PC-3 (cell line): ENCODE measurements around the gene NENF.

Source experiments
- CTCF ChIP-seq: fragments of 300-600 bp; sonication (generic); conservative IDR thresholded peaks from 2 replicates; pipeline ENCODE4 v1.5.1; 2017; ENCODE audit warnings: antibody characterized with exemption, low read depth, mild to moderate bottlenecking, low read length
- EZH2 ChIP-seq: fragments of 300-600 bp; sonication (generic); IDR thresholded peaks from one replicate; pipeline ENCODE4 v1.6.1; 2017; ENCODE audit warnings: antibody characterized with exemption, mild to moderate bottlenecking, low read length; ENCODE audit not compliant: unreplicated experiment
- EZH2phosphoT487 ChIP-seq: fragments of 300-600 bp; sonication (generic); IDR thresholded peaks from 2 replicates; pipeline ENCODE4 v1.6.1; 2018; ENCODE audit warnings: mild to moderate bottlenecking, antibody characterized with exemption, low read length, borderline replicate concordance

DNA sequence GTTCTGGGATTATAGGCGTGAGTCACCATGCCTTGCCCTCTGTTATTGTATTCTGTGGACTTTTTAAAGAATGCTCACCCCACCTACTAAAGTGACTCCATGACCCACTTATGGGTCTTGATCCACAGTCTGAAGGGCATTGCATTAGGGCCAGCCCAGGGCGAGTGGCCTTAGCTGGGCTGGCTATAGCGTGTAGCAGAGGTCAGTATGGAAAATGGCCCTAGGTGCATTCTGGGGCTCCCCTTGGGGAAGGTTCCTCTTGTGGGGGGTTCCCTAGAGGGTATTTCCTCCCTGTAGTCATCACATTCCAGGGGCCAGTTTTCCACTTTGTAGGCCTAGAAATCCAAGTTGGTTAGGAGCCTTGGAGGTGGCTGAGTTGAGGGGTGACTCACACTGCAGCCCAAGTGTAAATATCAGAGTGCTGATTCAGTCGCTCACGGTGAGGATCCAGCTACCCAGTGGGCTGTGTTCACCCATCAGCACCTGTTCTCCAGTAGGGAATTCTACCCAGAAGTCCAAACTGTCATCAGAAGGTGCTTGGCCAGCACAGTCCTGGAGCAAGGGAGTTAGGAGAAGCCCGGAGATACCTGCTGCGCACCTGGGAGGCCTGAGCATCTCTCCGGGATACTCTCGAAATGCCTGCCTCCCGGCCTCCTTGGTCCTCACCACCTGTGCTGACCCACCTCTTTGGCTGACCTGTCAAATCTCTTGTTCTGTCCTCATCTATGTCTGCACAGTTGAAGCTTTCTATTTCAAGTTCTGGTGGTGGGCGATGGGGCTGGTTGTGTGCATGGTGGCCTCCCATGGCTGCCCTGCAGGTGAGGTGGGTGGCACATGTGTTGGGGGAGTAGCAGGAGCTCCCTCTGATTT, 52.2 kb downstream of the NENF start:
- no peak for TF ChIP-seq CTCF
- TF ChIP-seq EZH2 = no peak
- no peak for TF ChIP-seq EZH2phosphoT487
